ENCODE data around the gene NXNL1.

NXNL1 gene

DNA sequence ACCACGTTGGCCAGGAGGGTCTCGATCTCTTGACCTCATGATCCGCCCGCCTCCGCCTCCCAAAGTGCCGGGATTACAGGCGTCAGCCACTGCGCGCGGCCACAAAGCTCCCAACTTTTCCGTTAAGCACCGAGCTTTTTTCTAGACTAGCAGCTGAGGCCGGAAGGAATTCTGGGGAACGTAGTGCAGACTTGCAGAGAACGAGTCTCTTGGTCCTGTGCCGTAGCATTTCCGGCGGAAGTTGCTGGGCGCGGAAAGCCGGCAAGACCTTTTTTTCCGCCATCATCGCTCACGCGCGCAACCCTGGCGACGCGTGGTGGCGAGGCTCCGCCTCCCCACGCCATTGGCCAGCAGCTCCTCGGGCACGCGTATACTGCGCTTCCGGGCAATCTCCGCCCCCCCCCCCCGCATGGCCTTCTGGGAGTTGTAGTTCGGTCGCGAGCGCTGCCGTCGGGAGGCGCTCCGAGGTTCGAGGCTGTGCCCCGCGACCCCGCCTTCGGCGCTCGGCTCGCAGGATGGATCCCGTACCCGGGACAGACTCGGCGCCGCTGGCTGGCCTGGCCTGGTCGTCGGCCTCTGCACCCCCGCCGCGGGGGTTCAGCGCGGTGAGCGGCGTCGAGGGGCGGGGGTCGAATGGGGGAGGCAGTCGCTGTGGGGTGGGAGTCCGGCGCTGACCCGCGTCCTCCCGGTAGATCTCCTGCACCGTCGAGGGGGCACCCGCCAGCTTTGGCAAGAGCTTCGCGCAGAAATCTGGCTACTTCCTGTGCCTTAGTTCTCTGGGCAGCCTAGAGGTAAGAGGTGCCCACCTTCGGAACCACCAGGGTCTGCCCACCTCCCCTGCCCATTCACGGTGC is 40.9 kb downstream of the NXNL1 start, which contains the start of gene MVB12A:
TSS of gene MVB12A (plus strand) at position 427 of the 854 bp plus-strand sequence. CDS start at position 516, 89 bp downstream.
- DNase-seq (ENCODE audit: low read depth in 2 of 2): peak; percentile 89 to 91

- DNase-seq (ENCODE audit: low read depth in 2 of 2): no peak
These were observed 41.5 kb downstream of the NXNL1 start for GRCh38 chr19:17419154-17419620.

DNA sequence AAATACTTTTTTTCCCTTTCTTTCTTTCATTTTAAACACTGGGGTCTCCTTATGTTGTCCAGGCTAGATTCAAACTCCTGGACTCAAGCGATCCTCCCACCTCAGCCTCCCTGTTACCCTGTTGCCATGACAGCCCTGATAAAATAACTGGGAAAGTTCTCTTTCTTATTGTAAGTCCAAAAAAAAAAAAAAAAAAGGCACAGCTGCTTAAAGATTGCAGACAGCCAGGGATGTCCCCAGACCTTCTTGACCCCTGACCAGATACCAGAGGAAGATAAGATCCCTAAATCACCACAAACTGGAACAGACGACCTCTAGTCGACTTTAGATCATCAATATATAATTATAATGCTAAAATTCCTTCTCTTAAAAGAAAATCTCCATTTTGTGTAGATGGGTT is 42.0 kb downstream of the NXNL1 start:
- DNase-seq (ENCODE audit: low read depth in 2 of 2): no peak

- DNase-seq (ENCODE audit: low read depth in 2 of 2): no peak
These were observed 45.6 kb downstream of the NXNL1 start for GRCh38 chr19:17415121-17415520.

DNA sequence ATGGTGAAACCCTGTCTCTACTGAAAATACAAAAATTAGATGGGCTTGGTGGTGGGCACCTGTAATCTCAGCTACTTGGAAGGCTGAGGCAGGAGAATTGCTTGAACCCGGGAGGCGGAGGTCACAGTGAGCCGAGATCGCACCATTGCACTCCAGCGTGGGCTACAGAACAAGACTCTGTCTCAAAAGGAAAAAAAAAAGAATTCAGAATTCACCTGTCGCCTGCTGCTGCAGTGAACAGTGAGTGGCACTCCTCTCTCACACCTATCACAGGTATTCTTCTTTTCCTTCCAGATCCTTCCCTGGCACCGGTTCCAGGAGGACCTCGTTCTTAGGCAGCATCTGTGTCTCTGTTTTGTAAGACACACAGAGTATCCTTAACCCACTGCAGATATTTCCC is 46.6 kb downstream of the NXNL1 start:
- DNase-seq (ENCODE audit: low read depth in 2 of 2): no peak

GRCh38 chr19:17411801-17412200 is 48.9 kb downstream of the NXNL1 start:
- no peak for DNase-seq (ENCODE audit: low read depth in 2 of 2)

DNA sequence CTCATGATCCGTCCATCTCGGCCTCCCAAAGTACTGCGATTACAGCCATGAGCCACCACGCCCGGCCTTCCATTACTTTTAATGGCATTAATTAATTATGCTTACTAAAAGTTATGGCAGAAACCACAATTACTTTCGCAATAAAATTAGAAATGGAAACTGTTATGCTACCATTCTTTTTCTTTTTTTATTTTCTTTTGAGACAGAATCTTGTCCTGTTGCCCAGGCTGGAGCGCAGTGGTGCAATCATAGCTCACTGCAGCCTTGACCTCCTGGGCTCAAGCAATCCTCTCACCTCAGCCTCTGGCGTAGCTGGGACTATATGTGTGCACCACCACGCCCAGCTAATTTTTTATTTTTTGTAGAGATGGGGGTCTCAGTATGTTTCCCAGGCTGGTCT is 50.7 kb downstream of the NXNL1 start:
- DNase-seq (ENCODE audit: low read depth in 2 of 2): no peak

DNA sequence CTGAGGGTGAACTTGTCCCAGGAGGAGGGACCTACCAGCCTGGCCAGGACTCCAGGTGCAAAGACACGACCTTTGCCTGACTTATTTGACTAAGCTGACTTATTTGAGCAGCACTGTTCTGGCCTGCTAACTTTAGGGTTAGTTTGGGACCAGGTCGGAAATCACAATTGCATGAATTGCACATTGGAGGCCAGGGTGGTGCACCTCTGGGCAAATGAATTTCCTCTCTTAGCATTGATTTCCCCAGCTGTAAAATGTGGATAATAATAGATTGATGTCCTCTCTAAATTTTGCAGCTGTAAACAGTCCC is 53.9 kb downstream of the NXNL1 start:
- no peak for DNase-seq (ENCODE audit: low read depth in 2 of 2)

- no peak for DNase-seq (ENCODE audit: low read depth in 2 of 2)
These were observed 54.5 kb downstream of the NXNL1 start for GRCh38 chr19:17406046-17406886.

Data from stimulated activated CD4-positive, alpha-beta T cell treated with anti-CD3 and anti-CD28 coated beads, Interleukin-1b, Interleukin-23, amount 100 ng/mL, for 4 hours (primary cell).